ENCODE results near the gene SERPINA5.

The SERPINA5 gene

GRCh38 chr14:94550041-94550440, 31.2 kb upstream of the SERPINA5 start:
- DNase-seq, result no peak

- no peak for DNase-seq
These were observed 25.2 kb upstream of the SERPINA5 start for GRCh38 chr14:94555991-94556390.

DNA sequence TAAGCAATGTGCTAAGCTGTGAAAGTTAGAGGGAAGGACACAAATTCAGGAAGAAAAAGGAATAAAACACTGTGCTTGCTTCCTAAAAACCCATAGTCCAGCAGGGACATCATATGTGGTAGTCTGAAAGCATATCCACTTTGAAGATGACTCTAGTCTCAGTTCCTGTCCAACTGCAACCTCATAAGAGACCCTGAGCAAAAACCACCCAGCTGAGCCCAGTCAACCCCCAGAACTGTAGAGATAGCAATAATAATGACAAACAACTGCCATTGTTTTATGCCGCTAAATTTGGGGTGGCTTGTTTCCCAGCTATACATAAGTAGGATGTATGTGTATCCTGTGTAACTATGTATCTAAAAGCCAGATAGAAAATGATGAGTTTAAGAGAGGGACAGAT, 23.9 kb upstream of the SERPINA5 start:
- DNase-seq, result no peak

DNA sequence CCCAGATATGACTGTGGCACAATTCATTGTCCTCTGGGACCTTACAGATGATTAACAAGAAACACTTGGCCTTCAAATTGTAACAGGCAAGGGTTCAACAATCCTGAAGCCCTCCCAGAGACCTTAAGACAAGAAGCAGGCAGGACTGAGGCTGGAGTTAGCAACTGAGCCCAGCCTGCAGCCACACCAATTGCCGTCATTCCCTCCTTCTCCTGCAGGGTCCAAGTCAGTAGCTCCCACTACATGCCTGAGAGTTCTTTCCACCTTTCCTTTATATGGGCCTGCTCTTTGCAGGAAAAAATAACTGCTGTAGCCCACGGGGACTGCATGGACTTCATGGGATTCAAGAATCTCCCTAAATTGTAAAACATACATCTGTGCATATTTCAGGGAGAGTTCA, 22.4 kb upstream of the SERPINA5 start:
- no peak for DNase-seq

- DNase-seq, result no peak
These were observed 21.5 kb upstream of the SERPINA5 start for GRCh38 chr14:94559638-94560290.

GRCh38 chr14:94560291-94560665, 20.9 kb upstream of the SERPINA5 start:
- DNase-seq, result no peak

DNA sequence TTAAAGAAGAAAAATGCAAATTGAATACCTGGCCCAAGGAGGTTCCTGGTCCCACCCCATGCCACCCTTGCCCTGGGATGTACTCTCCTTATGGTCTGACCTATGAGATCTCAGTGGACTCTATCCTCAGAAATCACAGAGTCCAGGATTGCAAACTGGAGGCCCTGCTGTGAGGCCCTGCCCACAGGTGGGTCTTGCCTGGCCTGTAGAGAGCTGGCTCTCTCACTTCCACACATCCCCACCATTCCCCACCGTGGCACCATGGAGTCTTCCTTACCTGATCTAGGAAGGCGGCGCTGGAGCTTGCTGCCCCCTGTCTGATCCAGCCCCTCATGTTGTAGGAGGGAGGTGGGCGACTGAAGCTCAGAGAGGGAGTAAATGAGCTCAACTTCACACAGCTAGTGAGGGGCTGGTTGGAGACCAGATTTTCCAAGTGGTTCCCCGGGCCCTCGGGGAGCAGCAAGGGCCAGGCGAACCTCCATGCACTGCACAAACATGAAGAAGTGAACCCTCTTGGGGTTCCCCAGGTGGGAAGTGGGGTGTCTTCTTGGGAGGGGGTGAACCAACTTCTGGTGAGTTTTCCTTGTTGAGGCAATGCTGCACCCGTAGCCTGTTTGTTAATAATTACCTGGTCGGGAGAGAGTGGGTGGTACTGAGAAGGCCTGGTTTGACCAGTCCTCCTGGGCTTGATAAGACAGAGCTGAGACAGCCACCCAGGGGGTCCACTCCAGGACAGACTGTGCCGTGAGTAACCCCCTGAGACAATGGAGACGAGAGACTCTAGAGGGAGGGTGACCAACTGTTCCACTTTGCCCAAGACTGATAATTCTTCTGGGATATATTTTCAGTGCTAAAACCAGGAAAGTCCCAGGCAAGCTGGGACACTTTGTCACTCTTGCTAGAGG, 20.2 kb upstream of the SERPINA5 start, which contains the start of gene SERPINA4:
Gene SERPINA4, plus strand, starts transcription at position 692 of the 905 bp plus-strand sequence. CDS start 2,041 bp downstream, outside the sequence.
- no peak for DNase-seq

GRCh38 chr14:94561656-94562010, 19.6 kb upstream of the SERPINA5 start:
- DNase-seq, result no peak

DNA sequence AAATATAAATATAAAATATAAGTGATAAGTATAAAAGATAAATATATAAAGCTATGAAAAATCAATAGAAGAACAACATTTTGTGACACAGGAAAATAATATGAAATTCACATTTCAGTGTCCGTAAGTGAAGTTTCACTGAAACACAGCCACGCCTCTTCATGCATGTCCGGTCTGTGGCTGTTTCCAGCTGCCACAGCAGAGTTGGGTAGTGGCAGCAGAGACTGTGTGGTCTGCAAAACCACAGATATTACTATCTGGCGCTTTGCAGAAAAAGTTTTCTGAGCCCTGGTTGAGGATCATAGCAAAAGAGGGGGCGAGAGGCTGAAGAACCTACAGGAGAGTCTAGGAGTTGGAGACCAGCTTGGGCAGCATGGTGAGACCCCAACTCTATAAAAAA, 19.2 kb upstream of the SERPINA5 start:
- DNase-seq, result no peak

DNA sequence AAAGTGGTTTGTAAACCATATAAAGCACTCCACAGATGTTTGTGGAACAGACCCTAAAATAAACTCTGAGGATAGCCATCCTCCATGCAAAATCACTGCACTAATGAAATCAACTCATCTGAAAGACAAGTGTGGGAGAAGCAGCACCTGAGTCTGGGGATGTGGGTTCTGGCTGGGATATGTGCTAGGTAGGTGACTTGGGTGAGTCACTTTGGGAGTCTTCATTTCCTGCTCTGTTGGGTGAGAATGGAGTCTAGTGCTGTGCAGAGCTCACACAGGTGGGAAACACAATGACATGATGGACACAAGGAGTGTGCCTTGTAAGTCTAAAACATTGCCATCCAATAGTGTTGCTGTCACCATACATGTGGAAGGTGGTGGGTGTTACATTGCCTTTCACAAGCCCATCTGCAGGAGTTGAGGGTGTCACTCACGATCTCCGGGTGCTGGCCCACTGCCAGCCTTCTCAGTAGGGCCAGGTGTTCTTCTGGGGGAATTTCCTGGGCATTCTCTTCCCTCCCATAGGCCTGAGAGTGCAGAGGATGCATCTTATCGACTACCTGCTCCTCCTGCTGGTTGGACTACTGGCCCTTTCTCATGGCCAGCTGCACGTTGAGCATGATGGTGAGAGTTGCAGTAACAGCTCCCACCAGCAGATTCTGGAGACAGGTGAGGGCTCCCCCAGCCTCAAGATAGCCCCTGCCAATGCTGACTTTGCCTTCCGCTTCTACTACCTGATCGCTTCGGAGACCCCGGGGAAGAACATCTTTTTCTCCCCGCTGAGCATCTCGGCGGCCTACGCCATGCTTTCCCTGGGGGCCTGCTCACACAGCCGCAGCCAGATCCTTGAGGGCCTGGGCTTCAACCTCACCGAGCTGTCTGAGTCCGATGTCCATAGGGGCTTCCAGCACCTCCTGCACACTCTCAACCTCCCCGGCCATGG, 18.0 kb upstream of the SERPINA5 start:
- no peak for DNase-seq

DNA sequence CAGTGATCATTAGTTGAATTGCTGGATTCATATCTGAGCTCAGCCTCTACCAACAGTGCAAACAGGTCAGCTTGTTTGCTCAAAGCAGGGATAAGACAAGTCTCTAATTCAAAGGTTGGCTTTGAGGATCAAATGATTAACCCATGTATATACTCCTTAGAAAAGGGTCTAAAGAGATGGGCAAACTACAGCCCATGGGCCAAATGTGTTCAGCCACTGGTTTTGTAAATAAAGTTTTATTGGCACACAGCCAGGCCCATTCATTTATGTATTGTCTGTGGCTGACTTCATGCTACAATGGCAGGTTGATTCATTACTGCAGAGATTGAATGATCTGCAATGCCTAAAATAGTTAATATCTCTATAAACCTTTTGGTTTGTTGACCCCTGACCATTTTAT, 16.8 kb upstream of the SERPINA5 start:
- DNase-seq, result no peak

DNA sequence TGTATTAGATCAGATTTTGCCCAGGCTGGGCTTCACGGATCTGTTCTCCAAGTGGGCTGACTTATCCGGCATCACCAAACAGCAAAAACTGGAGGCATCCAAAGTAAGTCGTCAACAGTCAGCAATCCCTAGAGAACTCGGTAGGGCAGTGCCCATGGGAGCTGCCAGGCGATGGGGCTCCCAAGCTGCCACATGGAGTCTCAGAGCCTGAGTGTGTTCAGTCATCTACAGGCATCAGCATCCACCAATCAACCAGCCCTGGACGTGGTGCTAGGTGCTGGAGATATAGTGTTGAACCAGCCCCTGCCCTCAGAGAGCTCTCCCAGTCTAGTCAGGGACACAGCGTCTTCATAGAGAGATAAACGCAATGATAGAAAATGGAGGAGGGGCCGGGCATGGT, 13.0 kb upstream of the SERPINA5 start:
- no peak for DNase-seq

GRCh38 chr14:94569381-94570001, 11.7 kb upstream of the SERPINA5 start:
- no peak for DNase-seq

DNA sequence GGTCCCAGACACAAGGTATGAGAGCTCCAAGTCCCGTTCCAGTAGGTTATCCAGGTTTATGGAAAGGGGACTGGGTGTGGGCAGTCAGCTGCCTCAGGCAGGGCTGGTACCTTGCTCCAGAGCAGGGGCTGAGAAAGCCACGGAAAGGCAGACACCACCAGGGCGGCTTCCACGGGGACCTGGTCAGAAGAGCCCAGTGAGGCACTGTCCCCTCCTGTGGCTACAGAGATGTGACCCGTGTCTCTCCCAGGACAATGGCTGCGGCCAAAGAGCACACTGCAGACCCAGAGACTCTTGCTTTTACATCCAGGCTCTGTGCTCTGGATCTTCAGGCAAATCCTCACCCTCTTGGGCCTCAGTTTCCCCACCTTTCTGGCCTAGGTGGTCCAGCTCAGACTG, 11.2 kb upstream of the SERPINA5 start:
- no peak for DNase-seq

GRCh38 chr14:94570440-94570839, 10.8 kb upstream of the SERPINA5 start:
- no peak for DNase-seq

DNA sequence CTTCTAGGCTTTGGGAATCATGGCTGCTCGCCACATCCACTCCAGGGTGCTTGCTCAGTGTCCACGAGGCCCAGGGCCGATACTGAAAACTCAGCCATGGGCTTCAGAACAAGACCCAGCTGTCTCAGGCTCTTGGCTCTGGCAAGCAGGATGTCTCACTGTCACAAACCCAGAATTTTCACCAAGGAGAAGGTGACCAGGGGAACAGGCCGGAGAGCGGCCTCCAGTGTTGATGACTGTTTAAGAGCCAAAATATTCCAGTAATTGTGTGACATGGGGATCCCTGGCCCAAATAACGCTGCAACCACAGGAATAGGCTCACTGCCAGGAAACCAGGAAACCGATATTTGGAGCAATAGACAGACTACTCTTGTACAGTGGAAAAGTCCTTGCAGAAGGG, 9.8 kb upstream of the SERPINA5 start:
- DNase-seq, result no peak

GRCh38 chr14:94571950-94572349, 9.3 kb upstream of the SERPINA5 start:
- DNase-seq, result no peak

GRCh38 chr14:94572637-94573303, 8.5 kb upstream of the SERPINA5 start:
- no peak for DNase-seq

- DNase-seq, result no peak
These were observed 7.5 kb upstream of the SERPINA5 start for GRCh38 chr14:94573475-94574277.

- no peak for DNase-seq
These were observed 6.9 kb upstream of the SERPINA5 start for GRCh38 chr14:94574336-94574735.
